Measurements from ENCODE around the gene CADPS2.

- TF ChIP-seq POLR2AphosphoS5 (IDR thresholded peaks at IDR 0.05; ENCODE audit: low read depth, low read length) (no peak), POLR2A (IDR thresholded peaks at IDR 0.05; ENCODE audit: control extremely low read depth in 1 of 2, low read depth in 2 of 2, low read length in 2 of 2) (no peak), CTCF (IDR thresholded peaks at IDR 0.05; ENCODE audit: control extremely low read depth in 1 of 3, insufficient read depth in 1 of 3, low read depth in 1 of 3, low read length in 3 of 3) (no peak), RAD21 (IDR thresholded peaks at IDR 0.05 in 1 of 2, conservative IDR thresholded peaks at IDR 0.05 in 1 of 2; ENCODE audit: low read depth in 2 of 2, low read length in 2 of 2) (no peak), TAF1 (IDR thresholded peaks at IDR 0.05; ENCODE audit: low read depth, low read length) (no peak), TEAD4 (IDR thresholded peaks at IDR 0.05; ENCODE audit: low read depth, low read length) (no peak), CBX5 (IDR thresholded peaks at IDR 0.05; ENCODE audit: low read depth, low read length) (no peak), MAX (IDR thresholded peaks at IDR 0.05) (no peak), YY1 (IDR thresholded peaks at IDR 0.05; ENCODE audit: low read depth, low read length) (no peak)
Observed at GRCh38 chr7:122343601-122344302, 542.5 kb downstream of the CADPS2 start.

Measured in H1 (cell line).